NCI-H524 (cell line): ENCODE data around the gene ST8SIA6.
A peak's percentile ranks its signal among the peaks of the same experiment; 100 is the strongest.
"Not testable (repeated sequence)": the region's sequence is repeated elsewhere in the genome, so short reads cannot be mapped to it uniquely, and the experiment has no call there.

ENCODE experiments used
- DNase-seq, 2 experiments: peaks; one replicate each; lab custom pipeline; 2025; lab: John Stamatoyannopoulos, UW

ST8SIA6 gene

DNA sequence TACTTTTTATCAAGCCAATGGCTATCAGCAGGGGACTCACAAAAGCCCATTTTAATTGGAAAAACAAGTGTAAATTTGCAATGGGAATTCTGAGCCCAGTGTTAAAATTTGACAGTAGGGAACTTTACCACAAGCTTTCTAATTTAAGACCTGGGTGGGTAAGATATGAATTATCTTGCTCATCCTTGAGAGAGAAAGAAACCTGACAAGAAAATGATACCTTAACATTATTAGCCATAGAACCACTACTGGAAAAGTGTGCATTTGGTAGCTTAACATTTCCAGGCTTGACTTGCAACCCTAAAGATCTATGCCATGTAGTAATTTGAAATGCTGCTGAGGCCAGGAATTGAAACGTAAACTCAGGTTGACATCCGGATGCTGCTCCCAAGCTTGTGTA lies 2.7 kb upstream of the ST8SIA6 start:
- DNase-seq = no peak

DNA sequence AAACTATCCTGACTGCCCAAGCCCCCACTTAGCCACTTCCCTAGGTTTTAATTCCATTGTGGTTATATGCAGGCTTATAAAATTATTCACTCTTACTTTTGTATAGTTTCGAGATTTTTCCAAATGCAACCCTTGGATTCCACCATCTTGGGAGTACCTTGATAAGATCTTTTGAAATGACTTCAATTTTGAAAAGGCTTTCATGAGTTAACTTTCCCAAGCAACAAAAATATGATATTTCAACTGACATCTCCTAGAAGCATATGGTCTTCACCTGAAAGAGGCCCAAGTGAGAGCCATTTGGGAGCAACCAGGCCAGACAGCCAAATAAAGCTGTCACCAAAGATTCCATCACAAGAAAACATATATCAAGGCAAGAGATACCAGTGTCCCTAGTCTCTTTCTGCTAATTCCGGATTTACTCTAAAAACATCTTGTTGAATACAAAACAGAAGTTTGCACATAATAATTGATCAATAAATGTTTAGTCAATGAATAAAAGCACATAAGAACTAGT lies 1.7 kb upstream of the ST8SIA6 start:
- no peak for DNase-seq

DNA sequence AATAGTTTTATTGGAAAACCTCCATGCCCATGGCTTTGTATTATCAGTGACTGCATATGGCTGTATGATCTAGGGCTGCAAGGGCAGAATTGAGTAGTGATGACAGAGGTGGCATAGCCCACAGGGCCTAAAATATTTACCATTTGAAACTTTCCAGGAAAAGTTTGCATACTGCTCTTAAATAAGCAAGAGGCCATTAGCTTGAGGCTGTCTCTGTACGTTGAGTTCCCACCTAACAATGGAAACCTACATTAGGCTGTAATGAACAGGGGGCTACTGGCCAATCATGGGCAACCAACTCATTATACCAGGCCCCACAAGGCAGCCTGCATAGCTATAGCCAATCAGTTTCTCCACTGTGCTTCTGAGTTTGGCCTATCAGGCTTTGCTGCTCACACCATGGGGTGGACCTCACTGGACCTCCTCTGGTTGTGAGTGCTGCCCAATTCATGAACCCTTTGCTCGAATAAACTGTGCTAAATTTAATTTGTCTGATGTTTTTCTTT lies 673 bp upstream of the ST8SIA6 start:
- no peak for DNase-seq

DNA sequence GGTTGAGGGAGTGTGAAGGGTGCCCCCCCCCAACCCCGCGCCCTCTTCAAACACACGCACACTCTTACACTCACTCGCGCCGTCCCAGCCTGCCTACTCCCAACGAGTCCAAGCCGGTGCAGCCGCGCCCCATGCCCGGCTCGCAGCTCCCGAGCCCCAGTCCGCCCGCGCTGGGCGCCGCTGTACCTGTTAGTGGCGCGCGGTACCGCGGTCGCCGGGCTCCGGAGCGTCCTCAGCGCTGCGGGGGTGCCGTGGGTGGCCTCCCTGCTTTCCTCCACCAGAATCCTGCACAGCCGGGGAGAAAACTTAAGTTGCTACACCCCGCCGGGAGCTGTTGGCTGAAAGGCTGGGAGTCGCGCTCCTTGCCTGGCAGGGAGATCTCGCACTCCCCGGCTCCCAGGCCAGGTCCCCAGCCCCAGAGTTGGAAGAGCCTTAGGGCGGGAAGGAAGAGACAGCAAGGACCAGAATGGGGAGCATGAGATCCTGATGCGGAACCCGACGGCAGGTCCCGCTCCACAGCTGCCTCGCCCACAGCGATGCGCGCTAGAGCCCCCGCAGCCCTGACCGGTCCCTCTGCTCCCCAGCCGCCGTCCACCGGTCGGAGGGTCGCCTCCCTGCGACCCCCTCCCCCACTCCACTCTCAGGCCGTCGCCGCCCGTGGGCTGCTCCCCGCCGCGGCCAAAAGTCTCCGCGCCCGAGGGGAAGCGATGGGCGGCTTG lies 863 bp downstream of the ST8SIA6 start:
- DNase-seq = peak in 1 of 2 experiments; percentile 22

DNA sequence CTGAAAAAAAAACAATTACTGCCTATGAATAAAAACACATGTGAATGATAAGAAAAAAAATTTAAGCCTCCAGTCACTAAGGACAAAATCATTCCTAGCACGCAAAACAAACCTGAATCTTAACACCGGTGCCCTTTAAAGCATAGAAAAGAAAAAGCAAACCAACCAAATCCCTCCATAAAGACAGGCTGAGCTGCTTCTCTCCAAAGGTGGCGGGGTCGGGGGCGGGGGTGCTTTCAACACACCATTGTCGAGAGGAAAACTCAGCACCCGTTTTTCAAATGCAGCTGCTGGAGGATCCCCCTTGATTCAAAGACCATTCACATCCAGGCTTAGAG lies 1.4 kb downstream of the ST8SIA6 start:
- DNase-seq = no peak

DNA sequence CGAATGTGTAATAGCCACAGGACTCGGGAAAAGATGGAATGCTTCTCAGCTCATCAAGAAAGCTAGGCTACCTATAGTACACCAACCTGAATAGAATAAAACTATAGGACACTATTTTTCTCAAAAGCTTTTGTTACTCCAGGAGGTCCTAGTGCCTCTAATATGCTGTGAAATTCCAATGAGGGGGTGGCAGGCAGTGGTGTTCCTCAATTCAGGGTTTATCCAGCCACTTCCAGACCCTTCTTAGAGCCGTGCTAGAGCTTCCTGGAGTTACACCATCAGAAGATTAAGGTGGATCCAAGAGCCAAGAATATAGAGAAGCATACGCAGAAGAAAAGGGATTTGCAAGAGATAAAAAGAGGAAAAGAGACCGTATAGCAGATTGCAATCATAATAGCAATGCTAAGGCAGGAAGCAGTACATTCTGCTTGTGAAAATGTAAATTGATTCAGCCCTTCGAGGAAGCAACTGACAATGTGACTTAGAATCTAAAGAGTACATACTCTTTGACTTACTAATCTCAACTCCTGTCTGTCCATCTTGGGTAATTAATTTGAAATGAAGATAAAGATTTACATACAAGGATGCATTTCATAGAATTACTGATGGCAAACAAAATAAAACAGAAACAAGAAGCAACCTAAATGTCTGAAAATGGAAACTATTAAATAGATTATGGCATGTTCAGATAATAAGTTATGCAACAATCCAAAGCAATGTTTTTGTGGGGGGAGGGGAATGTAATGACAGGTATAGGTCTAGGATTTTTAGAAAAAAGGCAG lies 2.1 kb downstream of the ST8SIA6 start:
- no peak for DNase-seq

DNA sequence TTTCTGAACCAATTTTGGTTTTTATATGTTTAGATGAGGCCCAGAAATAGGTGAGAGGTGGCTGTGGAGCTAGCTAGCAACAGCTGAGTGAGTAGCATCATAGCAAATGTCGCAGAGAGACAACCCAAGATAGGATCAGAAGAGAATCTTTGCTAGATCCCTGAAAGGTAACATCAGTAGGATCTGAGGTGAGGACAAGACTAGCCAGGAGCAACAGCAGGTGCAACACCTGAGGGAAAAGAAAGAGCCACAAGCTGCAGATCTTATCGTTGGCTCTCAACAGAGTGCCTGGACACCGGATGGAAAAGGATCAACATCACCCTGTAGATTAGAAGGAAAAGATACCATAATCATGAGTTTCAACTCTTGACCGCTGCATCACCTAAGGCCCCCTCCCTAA lies 4.4 kb downstream of the ST8SIA6 start:
- DNase-seq = no peak

DNA sequence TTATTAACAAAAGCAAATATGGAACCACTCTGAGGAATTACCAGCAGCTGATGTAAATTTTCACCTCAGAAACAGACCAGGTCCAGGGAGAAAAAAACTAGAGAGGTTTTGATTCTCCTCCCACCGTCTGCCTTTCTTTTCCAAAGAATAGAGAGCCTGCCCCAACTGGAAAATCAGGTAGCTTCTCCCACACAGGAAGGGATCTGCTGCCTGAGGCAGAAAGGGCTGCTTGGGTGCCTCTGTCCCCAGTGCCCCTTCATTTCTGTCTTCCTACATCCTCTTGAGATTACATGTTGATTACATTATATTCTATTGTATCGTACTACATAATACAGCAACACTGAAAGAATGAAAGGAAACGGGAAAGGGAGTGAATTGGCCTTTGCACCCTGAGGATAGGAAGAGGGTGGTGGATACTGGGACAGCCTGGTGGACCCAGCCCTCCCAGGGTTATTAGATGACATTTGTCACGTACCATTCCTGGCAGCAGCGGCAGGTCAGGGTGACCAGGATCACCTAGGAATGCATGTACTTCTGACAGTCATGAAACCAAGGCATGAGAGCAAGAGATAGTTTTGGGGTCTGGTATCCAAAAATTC lies 8.9 kb downstream of the ST8SIA6 start:
- no peak for DNase-seq

DNA sequence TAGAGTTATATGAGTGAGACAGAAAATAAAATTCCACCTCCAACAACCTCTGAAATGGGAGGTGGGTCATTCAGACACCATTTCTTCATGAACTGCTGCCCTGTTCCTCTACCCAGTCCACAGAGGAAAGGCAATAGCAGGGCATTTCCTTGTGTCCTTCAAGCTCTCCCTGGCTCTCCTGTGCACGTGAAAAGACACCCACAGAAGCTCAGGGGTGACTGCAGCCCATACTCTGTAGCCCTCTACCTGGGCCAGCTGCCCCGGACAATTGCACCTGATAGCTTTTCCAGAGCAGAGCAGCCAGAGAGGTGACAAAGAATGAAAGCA lies 10.0 kb downstream of the ST8SIA6 start:
- no peak for DNase-seq

DNA sequence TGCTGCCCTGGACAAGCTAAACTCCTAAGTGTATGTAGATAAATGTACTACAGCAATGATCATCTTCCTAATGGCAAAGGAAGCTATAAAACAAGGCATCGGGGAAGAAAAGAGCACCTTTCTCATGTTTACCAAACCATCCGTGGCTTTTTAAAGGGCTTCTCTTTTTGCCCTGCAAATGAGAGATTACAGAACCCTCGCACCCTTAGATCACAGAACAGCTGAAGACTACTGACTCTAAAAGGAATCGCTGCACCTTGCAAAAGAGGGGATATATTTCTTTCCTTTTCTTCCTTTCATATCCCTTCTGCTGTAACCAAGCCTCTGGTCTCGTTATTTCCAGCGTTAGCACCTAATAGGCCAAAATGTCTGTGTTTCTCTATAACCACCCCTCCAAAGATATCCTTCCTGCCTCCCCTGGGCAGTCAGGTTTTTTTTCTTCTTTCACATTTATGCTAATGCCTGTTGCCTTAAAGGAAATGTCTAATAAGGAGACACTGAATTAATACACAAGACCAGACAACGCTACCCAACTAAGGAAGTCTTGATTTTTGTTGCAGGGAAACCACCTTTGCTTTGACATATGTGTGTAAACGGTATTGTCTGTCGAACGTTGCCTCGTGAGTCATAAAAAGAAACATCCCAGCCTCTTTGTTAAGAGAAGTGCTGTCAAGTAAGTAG lies 10.5 kb downstream of the ST8SIA6 start:
- DNase-seq = no peak

DNA sequence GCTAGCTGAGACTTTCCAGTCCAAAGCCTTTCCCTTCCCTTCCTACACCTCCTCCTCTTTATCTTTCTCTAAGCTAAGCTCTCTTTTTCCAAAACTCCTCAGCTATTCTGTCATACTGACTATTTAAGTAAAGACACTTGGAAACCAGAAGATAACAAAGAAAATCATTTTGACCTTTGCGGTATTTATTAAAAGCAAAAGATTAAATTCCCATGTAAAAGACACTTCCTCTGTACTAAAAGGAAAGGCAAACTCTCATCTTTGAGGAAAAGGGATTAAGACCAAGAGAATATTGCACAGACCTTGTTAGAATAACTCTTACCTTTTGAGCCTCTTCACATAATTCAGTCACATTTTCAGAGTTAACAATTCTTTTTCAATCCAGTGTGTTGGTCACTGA lies 15.8 kb downstream of the ST8SIA6 start:
- DNase-seq = no peak

DNA sequence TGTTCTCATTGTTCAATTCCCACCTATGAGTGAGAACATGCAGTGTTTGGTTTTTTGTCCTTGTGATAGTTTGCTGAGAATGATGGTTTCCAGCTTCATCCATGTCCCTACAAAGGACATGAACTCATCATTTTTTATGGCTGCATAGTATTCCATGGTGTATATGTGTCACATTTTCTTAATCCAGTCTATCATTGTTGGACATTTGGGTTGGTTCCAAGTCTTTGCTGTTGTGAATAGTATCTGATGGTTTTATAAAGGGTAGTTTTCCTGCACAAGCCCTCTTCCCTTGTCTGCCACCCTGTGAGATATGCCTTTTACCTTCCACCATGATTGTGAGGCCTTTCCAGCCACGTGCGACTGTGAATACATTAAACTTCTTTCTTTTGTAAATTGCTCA lies 17.8 kb downstream of the ST8SIA6 start:
- not testable (repeated sequence) for DNase-seq

DNA sequence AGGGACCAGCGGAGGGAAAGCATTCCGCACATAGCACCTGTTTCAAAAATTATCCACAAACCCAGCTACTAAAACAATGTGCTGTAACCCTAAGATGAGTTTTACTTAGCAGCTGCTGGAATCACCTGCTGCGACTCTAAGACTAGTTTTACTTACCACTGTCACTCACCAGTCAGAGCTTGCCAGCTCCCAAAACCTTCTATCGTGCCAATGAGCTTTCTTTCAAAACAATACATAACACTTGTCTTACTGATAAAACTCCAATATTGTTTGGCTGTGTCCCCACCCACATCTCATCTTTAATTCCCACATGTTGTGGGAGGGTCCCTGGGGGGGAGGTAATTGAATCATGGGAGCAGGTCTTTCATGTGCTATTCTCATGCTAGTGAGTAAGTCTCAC lies 18.4 kb downstream of the ST8SIA6 start:
- no peak for DNase-seq

DNA sequence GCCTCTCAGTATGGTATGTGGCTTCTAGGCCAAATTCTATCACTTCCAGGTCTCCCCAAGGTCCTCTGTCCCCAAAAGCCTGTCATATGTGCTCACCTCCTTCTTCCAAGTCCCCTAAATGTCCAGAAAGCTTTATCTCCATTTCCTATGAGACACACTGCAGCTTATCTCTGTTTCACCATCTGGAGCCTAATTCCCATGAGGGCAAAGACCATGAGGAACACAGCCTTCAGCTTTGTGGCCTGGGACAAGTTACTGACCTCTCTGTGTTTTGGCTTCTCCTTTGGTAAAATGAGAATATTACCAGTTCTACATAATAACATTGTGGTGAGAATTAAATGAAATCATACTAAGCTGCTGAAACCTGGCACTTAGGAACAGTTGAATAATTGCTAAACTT lies 19.2 kb downstream of the ST8SIA6 start:
- DNase-seq = peak in 1 of 2 experiments; percentile 1

DNA sequence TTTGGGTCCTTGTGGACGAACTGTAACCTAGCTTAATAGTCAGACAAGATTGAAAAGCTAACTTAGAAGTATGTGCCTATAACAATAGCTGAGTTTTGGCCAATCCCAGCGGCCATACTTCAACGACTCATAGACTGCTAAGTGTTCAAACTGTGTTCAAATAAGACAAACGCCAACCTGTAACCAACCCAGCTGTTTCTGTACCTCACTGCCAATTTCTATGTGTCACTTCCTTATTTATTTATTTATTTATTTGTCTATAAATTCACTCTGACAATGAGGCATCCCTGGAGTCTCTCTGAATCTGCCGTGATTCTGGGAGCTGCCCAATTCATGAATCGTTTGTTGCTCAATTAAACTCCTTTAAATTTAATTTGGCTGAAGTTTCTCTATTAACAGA lies 21.7 kb downstream of the ST8SIA6 start:
- no peak for DNase-seq

DNA sequence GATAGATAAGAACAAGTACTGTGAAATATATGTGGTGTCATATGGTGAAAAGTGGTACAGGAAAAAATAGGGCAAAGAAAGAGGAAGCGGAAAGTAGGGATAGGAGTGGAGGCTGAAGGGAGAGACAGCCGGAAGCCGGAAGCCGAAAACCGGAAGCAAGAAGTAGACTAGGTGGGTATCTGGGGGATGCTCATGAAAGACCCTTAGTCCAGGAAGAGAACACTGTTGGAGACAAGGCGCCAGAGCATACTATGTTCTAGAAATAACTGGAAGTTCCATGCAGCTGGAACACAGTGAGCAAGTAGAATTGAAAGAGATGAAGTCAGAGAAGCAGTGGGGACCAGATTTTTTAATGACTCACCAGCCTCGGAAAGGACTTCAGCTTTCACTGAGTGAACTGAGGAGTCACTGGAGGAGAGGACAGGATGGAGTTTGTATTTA lies 22.5 kb downstream of the ST8SIA6 start:
- DNase-seq = no peak

DNA sequence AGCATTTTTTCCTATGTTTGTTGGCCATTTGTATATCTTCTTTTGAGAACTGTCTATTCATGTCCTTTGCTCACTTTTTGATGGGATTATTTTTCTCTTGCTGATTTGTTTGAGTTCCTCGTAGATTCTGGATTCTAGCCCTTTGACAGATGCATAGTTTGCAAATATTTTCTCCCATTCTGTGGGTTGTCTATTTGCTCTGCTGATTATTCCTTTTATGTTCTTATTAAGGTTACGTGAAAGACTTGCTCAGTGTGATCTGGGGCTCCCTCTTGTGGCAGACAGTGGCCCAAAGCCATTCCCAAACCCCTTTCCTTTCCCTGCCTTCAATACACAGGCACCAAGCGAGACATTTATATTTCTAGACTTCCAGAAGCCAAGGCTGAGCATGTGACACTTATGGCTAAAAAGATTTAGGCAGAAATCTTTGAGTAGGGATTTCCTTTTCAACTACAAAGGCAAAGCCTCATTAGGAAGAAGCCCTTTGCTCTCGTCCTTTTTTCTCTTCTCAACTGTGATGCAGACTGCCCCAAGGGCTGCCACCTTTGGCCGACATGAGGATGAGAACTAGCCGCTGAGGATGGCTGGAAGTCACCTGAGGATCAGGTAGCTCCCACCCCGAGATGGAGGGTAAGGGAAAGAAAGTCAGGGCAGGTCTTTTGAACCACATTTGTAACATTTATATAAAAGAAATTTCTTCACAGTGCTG lies 23.6 kb downstream of the ST8SIA6 start:
- peak in 1 of 2 experiments; percentile 53 for DNase-seq

DNA sequence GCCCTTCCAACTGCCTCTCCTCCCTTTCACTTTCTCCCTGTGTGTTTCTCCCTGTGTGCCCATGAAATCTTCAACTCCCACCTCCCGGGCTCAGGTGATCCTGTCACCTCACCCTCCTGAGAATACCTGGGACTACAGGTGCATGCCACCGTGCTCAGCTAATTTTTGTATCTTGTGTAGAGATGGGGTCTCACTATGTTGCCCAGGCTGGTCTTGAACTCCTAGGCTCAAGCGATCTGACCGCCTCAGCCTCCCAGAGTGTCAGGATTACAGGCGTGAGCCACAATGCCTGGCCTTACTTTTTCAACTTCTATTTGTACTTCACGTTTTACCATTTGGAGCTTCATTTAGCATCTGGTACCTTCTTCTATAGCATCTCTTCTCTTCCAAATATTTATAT lies 24.9 kb downstream of the ST8SIA6 start:
- no peak for DNase-seq

DNA sequence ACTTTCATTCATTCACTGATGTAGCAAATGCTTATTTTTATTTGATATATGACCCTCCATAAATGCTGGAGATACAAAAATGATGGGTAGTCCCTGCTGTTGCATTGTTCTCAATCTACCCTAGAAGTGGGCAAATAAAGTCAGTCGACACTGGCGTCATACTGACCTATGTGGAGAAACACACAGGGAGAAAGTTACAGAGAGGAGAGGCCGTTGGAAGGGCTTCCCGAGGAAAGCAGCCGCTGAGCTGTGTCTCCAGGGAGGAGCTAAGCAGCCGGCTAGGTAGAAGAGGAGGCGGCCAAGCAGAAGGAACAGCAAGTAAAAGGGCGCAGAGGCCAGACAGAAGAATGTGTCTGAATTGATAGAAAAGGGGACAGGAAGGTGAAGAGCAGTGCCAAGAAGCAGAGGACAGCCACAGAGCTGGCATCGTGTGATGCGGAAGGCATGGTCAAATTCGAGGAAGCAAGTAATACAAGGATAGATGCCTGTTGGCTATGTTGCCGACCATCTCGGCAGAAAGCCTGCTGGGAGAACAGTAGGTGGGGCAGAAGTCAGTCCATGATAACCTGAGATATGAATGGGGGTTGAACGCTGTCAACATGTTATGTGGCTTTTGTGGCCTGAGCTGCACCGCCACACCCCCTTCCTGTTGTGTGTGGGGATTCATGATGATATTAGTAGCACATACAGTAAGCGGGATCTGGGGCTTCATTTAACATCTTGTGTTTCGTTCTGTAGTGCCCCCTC lies 25.9 kb downstream of the ST8SIA6 start:
- no peak for DNase-seq

DNA sequence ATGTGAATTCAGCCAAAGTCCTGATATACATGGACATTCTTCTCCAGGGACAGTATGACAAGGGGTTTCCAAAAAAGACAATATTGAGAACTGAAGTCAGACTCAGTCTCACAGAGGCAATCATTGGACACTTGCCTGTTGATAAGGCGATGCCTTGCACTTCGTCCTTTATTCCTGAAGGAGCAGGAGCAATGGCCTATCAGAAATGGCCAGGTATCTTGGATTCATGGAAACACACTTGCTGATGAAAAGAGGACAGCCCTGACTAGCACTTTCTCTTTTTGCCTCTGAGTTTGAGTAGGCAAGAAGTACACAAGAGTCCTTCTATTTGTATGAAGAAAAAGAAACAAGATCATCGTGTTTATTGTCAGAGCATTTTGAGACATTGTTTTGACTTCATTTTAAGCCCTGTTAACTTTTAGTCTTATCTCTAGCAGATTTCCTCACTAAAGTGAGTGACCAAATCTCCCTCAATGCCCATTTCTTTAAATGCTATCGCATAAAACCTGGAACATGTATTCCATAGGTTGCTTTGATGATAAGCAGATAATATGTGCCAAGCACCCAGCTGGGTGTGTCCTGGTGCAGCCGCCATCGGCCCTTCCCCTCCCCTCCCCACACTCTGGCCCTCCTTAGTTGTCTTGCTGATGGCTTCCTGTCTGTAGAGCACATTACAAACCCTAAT lies 26.6 kb downstream of the ST8SIA6 start:
- no peak for DNase-seq
